ENCODE measurements around the gene CBY1. TPM values are rescaled to one million over a fixed set of nuclear protein-coding genes. Genes with fewer than 3 reads are reported as not detected.
"Not testable (repeated sequence)": the region's sequence is repeated elsewhere in the genome, so short reads cannot be mapped to it uniquely, and the experiment has no call there.

The CBY1 gene
- polyA plus RNA-seq (2013, experiment 1 of 2) = 32.2 TPM
- 29.5 TPM for polyA plus RNA-seq (2013, experiment 2 of 2)

DNA sequence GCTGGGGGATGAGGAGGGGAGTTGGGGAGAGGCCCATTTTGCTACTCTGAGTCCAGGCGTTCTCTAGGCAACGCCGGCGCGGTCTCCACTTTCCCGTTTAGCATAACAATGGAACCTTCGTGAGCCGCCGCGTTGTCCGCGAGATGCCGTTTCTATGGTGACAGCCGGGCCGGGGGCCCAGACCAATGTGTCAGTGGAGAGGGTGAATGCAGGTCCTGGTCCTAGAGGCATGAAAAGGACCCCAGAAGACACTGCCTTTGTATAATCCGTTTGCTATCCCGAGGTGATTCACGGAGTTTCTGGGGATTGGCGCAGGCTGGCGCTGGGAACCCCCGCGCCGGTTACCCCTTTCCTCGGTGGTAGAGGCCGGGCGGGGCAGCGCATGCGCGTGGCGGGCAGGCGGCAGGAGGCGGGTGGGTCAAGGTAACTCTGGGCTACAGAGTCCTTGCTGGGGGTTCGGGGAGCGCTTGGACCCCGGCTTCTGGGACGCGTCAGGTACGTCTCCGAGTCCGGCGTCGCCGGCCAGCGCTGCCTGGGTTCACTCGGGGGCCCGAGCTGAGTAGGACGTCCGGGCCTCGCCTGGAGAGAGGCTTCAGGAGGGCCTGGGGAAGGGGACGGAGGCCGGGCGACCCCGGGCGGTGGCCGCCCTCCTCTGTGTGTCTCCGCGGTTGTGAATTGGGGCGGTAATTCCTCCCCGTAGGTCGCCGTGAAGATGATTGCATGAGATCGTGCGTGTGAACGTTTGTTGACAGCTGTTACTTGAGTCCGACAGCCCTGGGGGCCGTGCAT is at the start of gene CBY1, which contains the start of gene FAM227A:
Gene CBY1, plus strand, starts transcription at position 383 of the 789 bp plus-strand sequence. CDS start 11,417 bp downstream, outside the sequence.
Gene FAM227A, minus strand, starts transcription at position 137 of the 789 bp plus-strand sequence. CDS start 6,224 bp downstream, outside the sequence.
- peak within 1 kb of the TSS; percentile 97 for H3K27ac ChIP-seq (ENCODE audit: low read depth, low read length, severe bottlenecking)
- H3K36me3 ChIP-seq (ENCODE audit: control insufficient read depth, insufficient read depth, low read length) = peaks cover 6% of the 10 kb centered on the region
- no peaks in the 10 kb centered on the region for H3K9me3 ChIP-seq (ENCODE audit: control insufficient read depth, low read length)
- WGBS, 2 experiments (ENCODE audit: insufficient coverage in 2 of 2) = 0 to 1% methylated on average over 40 to 47 of the region's 66 CpGs
- H3K4me3 ChIP-seq (ENCODE audit: extremely low read depth, insufficient read depth, low read length, poor library complexity, severe bottlenecking) = peak within 1 kb of the TSS; percentile 87
- H3K4me1 ChIP-seq (ENCODE audit: control insufficient read depth, insufficient read depth, low read length, poor library complexity, severe bottlenecking) = no peaks in the 10 kb centered on the region

DNA sequence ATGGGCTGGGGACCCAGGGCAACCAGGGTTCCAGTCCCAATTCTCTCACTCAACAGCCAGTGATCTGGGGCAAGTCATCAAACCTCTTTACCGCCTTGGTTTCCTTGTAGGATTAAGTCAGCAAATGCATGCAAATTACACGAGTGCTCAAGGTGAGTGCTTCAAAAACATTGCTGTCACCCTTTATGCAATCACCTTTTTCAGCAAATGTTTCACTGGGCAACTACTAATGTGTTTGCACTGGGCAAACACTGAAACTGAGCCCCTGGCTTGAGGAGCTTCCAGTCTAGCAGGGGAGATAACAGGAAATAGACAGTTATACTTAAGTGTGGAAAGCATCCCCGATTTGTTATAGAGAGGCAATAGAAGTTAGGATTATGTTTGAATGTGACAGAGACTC is 48.8 kb upstream of the CBY1 start:
- 85 to 88% methylated on average over 3 of the region's 3 CpGs for WGBS, 2 experiments (ENCODE audit: insufficient coverage in 2 of 2)
- no peak overlapping the region for H3K4me3 ChIP-seq (ENCODE audit: extremely low read depth, insufficient read depth, low read length, poor library complexity, severe bottlenecking)
- no peak overlapping the region for H3K27ac ChIP-seq (ENCODE audit: low read depth, low read length, severe bottlenecking)
- no peaks in the 10 kb centered on the region for H3K4me1 ChIP-seq (ENCODE audit: control insufficient read depth, insufficient read depth, low read length, poor library complexity, severe bottlenecking)
- H3K36me3 ChIP-seq (ENCODE audit: control insufficient read depth, insufficient read depth, low read length) = no peaks in the 10 kb centered on the region
- H3K9me3 ChIP-seq (ENCODE audit: control insufficient read depth, low read length) = no peaks in the 10 kb centered on the region

DNA sequence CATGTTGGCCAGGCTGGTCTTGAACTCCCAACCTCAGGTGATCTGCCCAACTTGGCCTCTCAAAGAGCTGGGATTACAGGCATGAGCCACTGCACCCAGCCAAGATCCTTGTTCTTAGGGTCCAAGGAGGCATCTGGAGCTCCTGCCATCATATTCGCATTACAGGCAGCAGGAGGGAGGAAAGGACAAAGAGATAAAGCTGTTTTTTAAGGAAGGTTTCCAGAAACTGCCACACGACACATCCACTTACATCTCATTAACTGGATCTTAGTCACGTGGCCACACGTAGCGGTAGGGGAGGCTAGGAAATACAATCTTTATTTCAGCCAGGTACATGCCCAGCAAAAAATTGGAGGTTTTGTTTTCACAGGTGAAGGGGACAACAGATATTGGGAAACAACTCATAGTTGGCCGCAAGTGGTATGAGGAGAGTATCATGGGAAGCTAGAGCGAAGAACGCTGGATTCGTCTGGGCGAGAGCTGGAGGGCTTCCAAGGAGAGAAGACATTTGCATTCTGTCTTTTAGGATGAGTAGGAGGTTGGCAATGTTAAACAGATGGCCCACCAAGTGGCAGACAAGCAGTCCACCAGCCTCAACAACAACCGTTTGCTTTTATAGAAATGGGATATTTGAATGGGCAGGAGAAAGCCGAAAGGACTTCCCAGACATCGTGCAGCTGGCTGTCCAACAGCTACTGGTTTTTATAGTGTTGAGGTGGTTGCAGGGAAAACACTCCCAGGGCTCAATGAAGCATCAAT is 47.3 kb upstream of the CBY1 start:
- no peak overlapping the region for H3K4me3 ChIP-seq (ENCODE audit: extremely low read depth, insufficient read depth, low read length, poor library complexity, severe bottlenecking)
- H3K4me1 ChIP-seq (ENCODE audit: control insufficient read depth, insufficient read depth, low read length, poor library complexity, severe bottlenecking) = no peaks in the 10 kb centered on the region
- H3K36me3 ChIP-seq (ENCODE audit: control insufficient read depth, insufficient read depth, low read length) = no peaks in the 10 kb centered on the region
- H3K9me3 ChIP-seq (ENCODE audit: control insufficient read depth, low read length) = no peaks in the 10 kb centered on the region
- no peak overlapping the region for H3K27ac ChIP-seq (ENCODE audit: low read depth, low read length, severe bottlenecking)
- WGBS, 2 experiments (ENCODE audit: insufficient coverage in 2 of 2) = 95 to 98% methylated on average over 6 to 7 of the region's 13 CpGs

DNA sequence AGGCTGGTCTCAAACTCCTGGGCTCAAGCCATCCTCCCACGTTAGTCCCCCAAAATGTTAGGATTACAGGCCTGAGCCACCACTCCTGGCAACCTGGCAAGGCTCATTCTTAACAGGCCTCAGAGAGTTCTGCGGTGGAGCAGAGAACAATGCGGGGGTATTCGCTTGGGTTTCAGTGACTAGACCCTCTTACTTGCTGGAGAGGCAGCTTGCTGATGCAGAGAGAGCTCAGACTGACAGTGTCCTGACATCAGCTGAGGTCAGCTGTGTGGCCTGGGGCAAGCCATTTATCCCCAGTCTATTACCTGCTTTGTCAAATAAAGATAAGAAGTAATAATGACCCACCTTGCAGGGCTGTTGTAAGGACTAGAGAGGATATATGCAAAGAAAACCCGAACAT is 46.2 kb upstream of the CBY1 start:
- Histone ChIP-seq H3K4me1 (ENCODE audit: control insufficient read depth, insufficient read depth, low read length, poor library complexity, severe bottlenecking) (no peaks in the 10 kb centered on the region), H3K9me3 (ENCODE audit: control insufficient read depth, low read length) (no peaks in the 10 kb centered on the region), H3K36me3 (ENCODE audit: control insufficient read depth, insufficient read depth, low read length) (no peaks in the 10 kb centered on the region), H3K27ac (ENCODE audit: low read depth, low read length, severe bottlenecking) (no peak overlapping the region), H3K4me3 (ENCODE audit: extremely low read depth, insufficient read depth, low read length, poor library complexity, severe bottlenecking) (no peak overlapping the region)
- whole genome bisulfite sequencing, 2 experiments (ENCODE audit: insufficient coverage in 2 of 2) = 93 to 96% methylated on average over 5 of the region's 5 CpGs

DNA sequence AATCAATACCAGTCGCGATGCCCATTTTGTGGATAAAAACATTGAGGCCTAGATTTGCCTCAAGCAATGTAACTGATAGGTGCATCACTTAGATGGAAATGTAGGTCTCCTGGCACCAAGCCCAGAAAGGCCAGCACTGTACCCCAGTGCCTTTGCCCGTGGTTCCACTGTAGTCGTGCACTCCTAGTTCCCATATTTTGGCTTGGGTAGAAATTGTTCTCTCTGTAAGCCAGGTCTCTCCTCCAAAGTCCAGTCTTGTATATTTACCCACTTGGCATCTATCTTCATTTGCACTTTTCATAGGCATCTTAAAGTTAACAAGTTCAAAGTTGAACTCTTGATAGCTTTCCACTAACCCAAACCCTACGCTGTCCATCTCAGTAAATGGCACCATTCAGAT is 44.9 kb upstream of the CBY1 start:
- WGBS, 2 experiments (ENCODE audit: insufficient coverage in 2 of 2) = 90 to 95% methylated on average over 3 to 5 of the region's 5 CpGs
- no peaks in the 10 kb centered on the region for H3K36me3 ChIP-seq (ENCODE audit: control insufficient read depth, insufficient read depth, low read length)

DNA sequence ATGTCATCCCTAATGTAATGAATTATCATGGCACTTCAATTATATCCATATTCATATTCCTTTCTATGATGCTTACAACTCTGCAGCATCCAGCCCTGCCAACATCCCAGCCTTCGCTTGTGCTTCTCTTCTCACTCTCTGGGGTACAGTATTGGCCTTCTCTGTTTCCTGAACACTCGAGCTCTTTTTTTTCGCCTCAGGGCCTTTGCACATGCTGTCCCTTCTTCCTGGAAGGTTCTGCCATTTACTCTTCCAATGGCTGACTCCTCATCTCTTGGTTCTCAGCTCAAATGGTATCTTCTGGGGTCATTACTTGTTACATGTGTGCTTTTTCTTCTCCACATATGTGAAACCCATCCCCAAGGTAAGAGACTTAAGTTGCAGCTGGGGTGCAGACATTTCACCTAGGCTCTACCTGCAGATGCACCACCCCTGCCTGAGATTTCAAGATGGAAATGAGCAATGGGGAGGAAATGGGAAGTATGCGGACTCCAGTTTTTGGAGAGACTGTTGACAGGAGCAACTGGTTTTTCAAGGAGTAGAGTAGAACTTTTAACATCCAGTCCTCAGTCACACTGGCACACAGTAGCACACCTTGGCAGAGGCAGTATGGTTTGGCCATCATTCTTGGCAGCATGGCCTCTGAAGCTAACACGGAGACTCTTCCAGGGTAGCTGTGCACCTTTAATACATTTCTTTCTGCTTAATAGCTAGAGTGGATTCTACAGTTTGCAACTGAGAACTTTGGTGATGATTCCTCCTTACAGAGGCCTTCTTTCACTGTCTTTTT is 44.0 kb upstream of the CBY1 start:
- H3K4me3 ChIP-seq (ENCODE audit: extremely low read depth, insufficient read depth, low read length, poor library complexity, severe bottlenecking) = no peak overlapping the region
- H3K4me1 ChIP-seq (ENCODE audit: control insufficient read depth, insufficient read depth, low read length, poor library complexity, severe bottlenecking) = no peaks in the 10 kb centered on the region
- H3K9me3 ChIP-seq (ENCODE audit: control insufficient read depth, low read length) = no peaks in the 10 kb centered on the region
- 98% methylated on average over 4 to 5 of the region's 5 CpGs for WGBS, 2 experiments (ENCODE audit: insufficient coverage in 2 of 2)
- no peak overlapping the region for H3K27ac ChIP-seq (ENCODE audit: low read depth, low read length, severe bottlenecking)
- no peaks in the 10 kb centered on the region for H3K36me3 ChIP-seq (ENCODE audit: control insufficient read depth, insufficient read depth, low read length)

More for the DNA sequence above, 44.9 kb upstream of the CBY1 start:
- Histone ChIP-seq H3K9me3 (ENCODE audit: control insufficient read depth, low read length) (no peaks in the 10 kb centered on the region), H3K4me1 (ENCODE audit: control insufficient read depth, insufficient read depth, low read length, poor library complexity, severe bottlenecking) (no peaks in the 10 kb centered on the region), H3K4me3 (ENCODE audit: extremely low read depth, insufficient read depth, low read length, poor library complexity, severe bottlenecking) (no peak overlapping the region), H3K27ac (ENCODE audit: low read depth, low read length, severe bottlenecking) (no peak overlapping the region)

DNA sequence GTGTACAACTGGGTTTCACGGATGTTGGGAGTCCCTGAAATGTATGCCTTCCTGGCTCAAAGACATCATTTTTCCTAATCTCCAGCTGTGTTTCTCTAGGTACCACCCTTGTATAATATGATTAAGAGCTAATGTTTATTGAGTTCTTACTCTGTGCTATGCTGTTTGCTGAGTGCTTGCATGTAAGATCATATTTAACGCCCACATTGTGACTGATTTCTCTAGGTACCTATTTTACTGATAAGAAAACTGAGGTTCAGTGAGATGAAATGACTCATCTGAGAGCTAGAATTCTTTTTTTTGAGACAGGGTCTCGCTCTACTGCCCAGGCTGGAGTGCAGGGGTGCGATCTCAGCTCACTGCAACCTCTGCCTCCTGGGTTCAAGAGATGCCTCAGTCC is 42.9 kb upstream of the CBY1 start:
- Histone ChIP-seq H3K27ac (ENCODE audit: low read depth, low read length, severe bottlenecking) (no peak overlapping the region), H3K9me3 (ENCODE audit: control insufficient read depth, low read length) (peaks cover 5% of the 10 kb centered on the region), H3K4me3 (ENCODE audit: extremely low read depth, insufficient read depth, low read length, poor library complexity, severe bottlenecking) (no peak overlapping the region), H3K36me3 (ENCODE audit: control insufficient read depth, insufficient read depth, low read length) (peaks cover 6% of the 10 kb centered on the region), H3K4me1 (ENCODE audit: control insufficient read depth, insufficient read depth, low read length, poor library complexity, severe bottlenecking) (no peaks in the 10 kb centered on the region)
- 89 to 96% methylated on average over 3 of the region's 4 CpGs for WGBS, 2 experiments (ENCODE audit: insufficient coverage in 2 of 2)

DNA sequence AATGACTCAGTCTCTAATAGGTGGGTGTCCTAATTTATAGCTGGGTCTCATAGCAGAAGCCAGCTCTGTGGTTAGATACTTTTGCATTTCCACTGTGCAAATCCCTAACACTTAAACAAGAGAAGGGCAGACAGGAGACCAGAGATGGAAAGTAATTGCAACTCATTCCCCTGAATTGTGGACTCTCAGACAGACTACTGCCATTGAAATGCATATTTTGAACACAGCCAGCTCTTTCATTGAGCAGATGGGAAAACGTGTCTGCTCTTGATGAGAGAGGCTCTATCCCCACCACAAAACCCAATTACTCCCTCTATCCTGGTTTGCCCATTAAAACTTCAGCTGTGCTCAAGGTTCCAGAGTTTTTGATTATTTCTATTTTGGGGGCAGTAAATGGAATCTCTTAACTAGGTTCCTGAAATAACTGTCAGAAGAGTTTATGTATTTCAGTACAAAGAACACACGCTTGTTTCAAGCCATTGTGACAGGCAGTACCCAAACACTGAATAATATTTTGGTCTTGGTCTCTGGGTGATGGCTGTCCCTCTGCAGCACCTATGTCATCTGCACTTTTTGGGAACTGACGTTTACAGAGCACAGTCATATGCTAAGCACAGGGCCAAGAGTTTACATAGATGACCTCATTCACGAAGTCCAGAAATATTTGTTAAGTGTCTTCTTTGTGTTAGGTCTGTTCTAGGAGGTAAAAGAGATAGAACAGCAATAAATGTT is 41.9 kb upstream of the CBY1 start:
- Histone ChIP-seq H3K4me1 (ENCODE audit: control insufficient read depth, insufficient read depth, low read length, poor library complexity, severe bottlenecking) (no peaks in the 10 kb centered on the region), H3K27ac (ENCODE audit: low read depth, low read length, severe bottlenecking) (no peak overlapping the region), H3K4me3 (ENCODE audit: extremely low read depth, insufficient read depth, low read length, poor library complexity, severe bottlenecking) (no peak overlapping the region), H3K9me3 (ENCODE audit: control insufficient read depth, low read length) (peaks cover 5% of the 10 kb centered on the region), H3K36me3 (ENCODE audit: control insufficient read depth, insufficient read depth, low read length) (peaks cover 11% of the 10 kb centered on the region)
- 88 to 93% methylated on average over 2 of the region's 4 CpGs for WGBS, 2 experiments (ENCODE audit: insufficient coverage in 2 of 2)

DNA sequence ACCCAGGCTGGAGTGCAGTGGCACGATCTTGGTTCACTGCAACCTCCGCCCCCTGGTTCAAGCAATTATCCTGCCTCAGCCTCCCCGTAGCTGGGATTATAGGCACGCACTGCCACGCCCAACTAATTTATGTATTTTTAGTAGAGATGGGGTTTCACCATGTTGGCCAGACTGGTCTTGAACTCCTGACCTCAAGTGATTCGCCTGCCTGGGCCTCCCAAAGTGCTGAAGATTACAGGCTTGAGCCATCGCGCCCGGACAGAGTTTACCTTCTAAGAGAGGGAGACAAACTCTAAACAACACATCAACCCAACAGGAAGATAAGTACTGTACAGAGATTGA is 41.4 kb upstream of the CBY1 start:
- not testable (repeated sequence) for H3K4me1 ChIP-seq (ENCODE audit: control insufficient read depth, insufficient read depth, low read length, poor library complexity, severe bottlenecking); H3K27ac ChIP-seq (ENCODE audit: low read depth, low read length, severe bottlenecking); H3K9me3 ChIP-seq (ENCODE audit: control insufficient read depth, low read length); H3K4me3 ChIP-seq (ENCODE audit: extremely low read depth, insufficient read depth, low read length, poor library complexity, severe bottlenecking)
- peaks cover 17% of the 10 kb centered on the region for H3K36me3 ChIP-seq (ENCODE audit: control insufficient read depth, insufficient read depth, low read length)
- 90 to 100% methylated on average over 3 to 4 of the region's 9 CpGs for WGBS, 2 experiments (ENCODE audit: insufficient coverage in 2 of 2)

DNA sequence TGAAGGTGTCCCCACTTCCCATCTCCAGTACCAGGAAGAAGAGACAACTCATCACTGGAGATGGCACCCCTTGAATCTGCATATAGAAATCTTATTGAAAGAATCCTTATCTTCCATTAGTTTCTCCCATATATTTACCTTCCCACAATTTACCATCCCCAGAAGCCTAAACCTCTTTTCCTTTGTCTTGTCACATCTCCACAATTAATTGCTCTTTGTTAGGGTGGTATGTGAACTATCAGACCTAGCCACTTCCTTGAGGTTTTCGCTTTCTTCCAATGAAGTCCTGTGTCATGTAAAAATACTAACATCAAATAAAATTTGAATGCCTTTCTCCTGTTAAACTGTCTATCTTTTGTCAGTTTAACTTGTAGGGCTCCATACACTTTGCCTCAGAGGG is 38.2 kb upstream of the CBY1 start:
- Histone ChIP-seq H3K4me3 (ENCODE audit: extremely low read depth, insufficient read depth, low read length, poor library complexity, severe bottlenecking) (no peak overlapping the region), H3K36me3 (ENCODE audit: control insufficient read depth, insufficient read depth, low read length) (peaks cover 17% of the 10 kb centered on the region), H3K27ac (ENCODE audit: low read depth, low read length, severe bottlenecking) (no peak overlapping the region), H3K9me3 (ENCODE audit: control insufficient read depth, low read length) (peaks cover 5% of the 10 kb centered on the region), H3K4me1 (ENCODE audit: control insufficient read depth, insufficient read depth, low read length, poor library complexity, severe bottlenecking) (no peaks in the 10 kb centered on the region)
- WGBS, 2 experiments (ENCODE audit: insufficient coverage in 2 of 2) = no CpG with 5 or more reads among the region's 1 CpG

Data from mesodermal cell (in vitro differentiated cells).